H9 (cell line): ENCODE results near the gene GPC4. TPM values are rescaled to one million over a fixed set of nuclear protein-coding genes. Genes with fewer than 3 reads are reported as not detected.
A peak's percentile ranks its signal among the peaks of the same experiment; 100 is the strongest.

Experiments used
- DNase-seq: peaks from one replicate; pipeline ENCODE4 v3.0.0-alpha.2; 2017
- H2AFZ ChIP-seq: one replicate; pipeline ENCODE4 v1.6.1; 2013; ENCODE audit warnings: mild to moderate bottlenecking, low read length, control low read depth, moderate library complexity
- H2AK5ac ChIP-seq: 2 replicates; pipeline ENCODE4 v1.6.1; 2013; ENCODE audit warnings: low read length, control low read depth, mixed read lengths; ENCODE audit not compliant: insufficient read length
- H2BK120ac ChIP-seq: one replicate; pipeline ENCODE4 v1.6.1; 2013; ENCODE audit warnings: low read depth, mild to moderate bottlenecking, low read length, control low read depth, inconsistent platforms; ENCODE audit not compliant: poor library complexity, severe bottlenecking
- H2BK12ac ChIP-seq: 2 replicates; pipeline ENCODE4 v1.6.1; 2013; ENCODE audit warnings: low read length, control low read depth, mixed read lengths, low read depth; ENCODE audit not compliant: insufficient read length
- H2BK15ac ChIP-seq: 2 replicates; pipeline ENCODE4 v1.6.1; 2013; ENCODE audit warnings: low read depth, low read length, control low read depth
- H2BK20ac ChIP-seq: one replicate; pipeline ENCODE4 v1.6.1; 2013; ENCODE audit warnings: low read depth, mild to moderate bottlenecking, low read length, control low read depth, inconsistent platforms; ENCODE audit not compliant: poor library complexity, severe bottlenecking
- H2BK5ac ChIP-seq: 2 replicates; pipeline ENCODE4 v1.6.1; 2013; ENCODE audit warnings: low read length, control low read depth, mixed read lengths; ENCODE audit not compliant: insufficient read length
- H3K14ac ChIP-seq: 2 replicates; pipeline ENCODE4 v1.6.1; 2013; ENCODE audit warnings: low read length, control low read depth; ENCODE audit not compliant: insufficient read depth
- H3K18ac ChIP-seq: 2 replicates; pipeline ENCODE4 v1.6.1; 2013; ENCODE audit warnings: low read depth, mild to moderate bottlenecking, mixed read lengths, low read length, control low read depth; ENCODE audit not compliant: insufficient read length
- H3K23ac ChIP-seq: 2 replicates; pipeline ENCODE4 v1.6.1; 2013; ENCODE audit warnings: low read length, control low read depth, mixed read lengths, low read depth; ENCODE audit not compliant: insufficient read length
- H3K23me2 ChIP-seq: 2 replicates; pipeline ENCODE4 v1.6.1; 2013; ENCODE audit warnings: low read depth, mild to moderate bottlenecking, mixed read lengths, low read length, control low read depth; ENCODE audit not compliant: insufficient read length, poor library complexity, severe bottlenecking
- H3K27ac ChIP-seq: 2 replicates; pipeline ENCODE4 v1.5.1; 2013; ENCODE audit warnings: low read length, control low read depth, mixed read lengths, low read depth; ENCODE audit not compliant: insufficient read length
- H3K27me3 ChIP-seq: 2 replicates; pipeline ENCODE4 v1.6.1; 2013; ENCODE audit warnings: low read length, control low read depth, inconsistent platforms; ENCODE audit not compliant: insufficient read depth
- H3K4ac ChIP-seq: 2 replicates; pipeline ENCODE4 v1.6.1; 2013; ENCODE audit warnings: low read depth, mild to moderate bottlenecking, control low read depth, inconsistent platforms, low read length, moderate library complexity
- H3K4me1 ChIP-seq: 2 replicates; pipeline ENCODE4 v1.6.1; 2013; ENCODE audit warnings: low read length, control low read depth, inconsistent platforms; ENCODE audit not compliant: insufficient read depth
- H3K4me2 ChIP-seq: 2 replicates; pipeline ENCODE4 v1.6.1; 2013; ENCODE audit warnings: low read length, control low read depth, mixed read lengths; ENCODE audit not compliant: insufficient read length, insufficient read depth
- H3K56ac ChIP-seq: 2 replicates; pipeline ENCODE4 v1.6.1; 2013; ENCODE audit warnings: low read depth, mild to moderate bottlenecking, mixed read lengths, low read length, control low read depth; ENCODE audit not compliant: insufficient read length
- H3K79me1 ChIP-seq: 2 replicates; pipeline ENCODE4 v1.6.1; 2013; ENCODE audit warnings: low read depth, mild to moderate bottlenecking, moderate library complexity, low read length, control low read depth, inconsistent platforms; ENCODE audit not compliant: insufficient read depth, poor library complexity, severe bottlenecking
- H3K79me2 ChIP-seq: 2 replicates; pipeline ENCODE4 v1.6.1; 2013; ENCODE audit warnings: low read length, control low read depth, inconsistent platforms; ENCODE audit not compliant: insufficient read depth
- H3K9ac ChIP-seq: 2 replicates; pipeline ENCODE4 v1.6.1; 2013; ENCODE audit warnings: low read length, control low read depth, mixed read lengths; ENCODE audit not compliant: insufficient read length; ENCODE audit errors: extremely low read depth
- H3K9me3 ChIP-seq: one replicate; pipeline ENCODE4 v1.6.1; 2013; ENCODE audit warnings: low read depth, low read length, inconsistent platforms; ENCODE audit not compliant: control insufficient read depth
- H3T11ph ChIP-seq: one replicate; pipeline ENCODE4 v1.6.1; 2013; ENCODE audit warnings: mild to moderate bottlenecking, low read length, control low read depth, inconsistent platforms
- H4K20me1 ChIP-seq: one replicate; pipeline ENCODE4 v1.6.1; 2013; ENCODE audit not compliant: control insufficient read depth, insufficient read length, insufficient read depth
- H4K5ac ChIP-seq: 2 replicates; pipeline ENCODE4 v1.6.1; 2013; ENCODE audit warnings: low read depth, mild to moderate bottlenecking, mixed read lengths, low read length, control low read depth; ENCODE audit not compliant: insufficient read length
- H4K8ac ChIP-seq: replicated peaks from 2 replicates; pipeline ENCODE4 v1.6.1; 2013; ENCODE audit warnings: low read length, control low read depth, mixed read lengths, low read depth; ENCODE audit not compliant: insufficient read length
- H4K91ac ChIP-seq: 2 replicates; pipeline ENCODE4 v1.6.1; 2013; ENCODE audit warnings: low read depth, mild to moderate bottlenecking, moderate library complexity, mixed read lengths, low read length, control low read depth; ENCODE audit not compliant: insufficient read length
- H3K27ac Mint-ChIP-seq, 3 experiments: 2 replicates in 2 of 3; 3 replicates in 1 of 3; pipeline ENCODE4 v1.8.0; 2020 to 2021; ENCODE audit warnings: mixed read lengths in 3 of 3, mild to moderate bottlenecking in 1 of 3, moderate library complexity in 1 of 3
- H3K27me3 Mint-ChIP-seq: 2 replicates; pipeline ENCODE4 v1.8.0; 2021; ENCODE audit warnings: low read depth, mild to moderate bottlenecking, moderate library complexity, mixed read lengths
- H3K36me3 Mint-ChIP-seq, 3 experiments: 2 replicates in 2 of 3; 3 replicates in 1 of 3; pipeline ENCODE4 v1.8.0; 2020 to 2021; ENCODE audit warnings: low read depth in 3 of 3, mixed read lengths in 3 of 3; ENCODE audit not compliant: insufficient read depth in 1 of 3
- H3K4me1 Mint-ChIP-seq, 2 experiments: 2 replicates each; pipeline ENCODE4 v1.8.0; 2020; ENCODE audit warnings: mixed read lengths in 2 of 2
- H3K4me3 Mint-ChIP-seq, 2 experiments: 2 replicates in 1 of 2; 3 replicates in 1 of 2; pipeline ENCODE4 v1.8.0; 2020 to 2021; ENCODE audit warnings: mild to moderate bottlenecking in 2 of 2, mixed read lengths in 2 of 2, moderate library complexity in 1 of 2
- H3K9me3 Mint-ChIP-seq, 2 experiments: 2 replicates in 1 of 2; 3 replicates in 1 of 2; pipeline ENCODE4 v1.8.0; 2020; ENCODE audit warnings: mild to moderate bottlenecking in 2 of 2, mixed read lengths in 2 of 2, moderate library complexity in 1 of 2
- WGBS: extraction: QIAGEN DNeasy Blood & Tissue Kit; methylation state at CpG from one replicate; pipeline ENCODE4 v1.1.7; 2013; ENCODE audit warnings: missing lambda C conversion rate, low lambda C conversion rate, mixed read lengths; ENCODE audit not compliant: insufficient read length; ENCODE audit errors: extremely low coverage; 5-methylcytosine and 5-hydroxymethylcytosine counted together
- total RNA-seq: library from RNA; stranded (reverse); gene quantifications from 2 replicates; pipeline ENCODE4 v1.2.1, GENCODE V29; 2021
- TF ChIP-seq, protein P1 (sequence below): fragments of 200-600 bp; sonication (generic); conservative IDR thresholded peaks from 3 replicates; pipeline ENCODE4 v1.8.0; 2021; ENCODE audit warnings: antibody characterized with exemption, mild to moderate bottlenecking

Gene GPC4
- total RNA-seq, 1 experiment from 2014 or later: 416 TPM

- Mint-ChIP-seq H3K27me3 (no peaks in the 10 kb centered on the region), H3K4me1 (peaks cover 78 to 79% of the 10 kb centered on the region in 2 experiments), H3K36me3 (peaks cover 0 to 14% (median 11%) of the 10 kb centered on the region in 3 experiments; a peak in 5 of 7 replicates), H3K4me3 (no peak overlapping the region), H3K27ac (peak overlapping the region in 1 of 3 experiments; percentile 73; a peak in 2 of 7 replicates), H3K9me3 (no peaks in the 10 kb centered on the region)
- H3K9ac ChIP-seq: no peak overlapping the region
- no peak overlapping the region for H3K4ac ChIP-seq
- H3K79me2 ChIP-seq: peaks cover 56% of the 10 kb centered on the region
- no peak overlapping the region for H2BK120ac ChIP-seq
- H3K23me2 ChIP-seq: no peaks in the 10 kb centered on the region
- peaks cover 7% of the 10 kb centered on the region for H3K4me1 ChIP-seq
- no peak overlapping the region for H2BK15ac ChIP-seq
- H4K20me1 ChIP-seq: no peaks in the 10 kb centered on the region
- no peak overlapping the region for H3K23ac ChIP-seq
- H4K5ac ChIP-seq: no peak overlapping the region
- no peak overlapping the region for H3K27ac ChIP-seq
- no peak overlapping the region for H2BK5ac ChIP-seq
- H4K91ac ChIP-seq: no peak overlapping the region
- no peaks in the 10 kb centered on the region for H3K27me3 ChIP-seq
- no peak overlapping the region for H2BK20ac ChIP-seq
- H3K4me2 ChIP-seq: no peak overlapping the region
- no CpG with 5 or more reads among the region's 1 CpG for WGBS
- no peak overlapping the region for H2BK12ac ChIP-seq
- no peaks in the 10 kb centered on the region for H3K9me3 ChIP-seq
- no peak overlapping the region for H2AK5ac ChIP-seq
- H4K8ac ChIP-seq: no peak overlapping the region
- no peak overlapping the region for H3K14ac ChIP-seq
- H3K79me1 ChIP-seq: peaks cover 4% of the 10 kb centered on the region
- no peak overlapping the region for H3T11ph ChIP-seq
- H3K56ac ChIP-seq: no peak overlapping the region
- TF ChIP-seq, protein P1, sequence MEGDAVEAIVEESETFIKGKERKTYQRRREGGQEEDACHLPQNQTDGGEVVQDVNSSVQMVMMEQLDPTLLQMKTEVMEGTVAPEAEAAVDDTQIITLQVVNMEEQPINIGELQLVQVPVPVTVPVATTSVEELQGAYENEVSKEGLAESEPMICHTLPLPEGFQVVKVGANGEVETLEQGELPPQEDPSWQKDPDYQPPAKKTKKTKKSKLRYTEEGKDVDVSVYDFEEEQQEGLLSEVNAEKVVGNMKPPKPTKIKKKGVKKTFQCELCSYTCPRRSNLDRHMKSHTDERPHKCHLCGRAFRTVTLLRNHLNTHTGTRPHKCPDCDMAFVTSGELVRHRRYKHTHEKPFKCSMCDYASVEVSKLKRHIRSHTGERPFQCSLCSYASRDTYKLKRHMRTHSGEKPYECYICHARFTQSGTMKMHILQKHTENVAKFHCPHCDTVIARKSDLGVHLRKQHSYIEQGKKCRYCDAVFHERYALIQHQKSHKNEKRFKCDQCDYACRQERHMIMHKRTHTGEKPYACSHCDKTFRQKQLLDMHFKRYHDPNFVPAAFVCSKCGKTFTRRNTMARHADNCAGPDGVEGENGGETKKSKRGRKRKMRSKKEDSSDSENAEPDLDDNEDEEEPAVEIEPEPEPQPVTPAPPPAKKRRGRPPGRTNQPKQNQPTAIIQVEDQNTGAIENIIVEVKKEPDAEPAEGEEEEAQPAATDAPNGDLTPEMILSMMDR: no peak
- no peak overlapping the region for H2AFZ ChIP-seq
- DNase-seq: no peak
- no peak overlapping the region for H3K18ac ChIP-seq
Observed at GRCh38 chrX:133364865-133365264, 50.4 kb downstream of the GPC4 start.
